Endodermal cell (in vitro differentiated cells): ENCODE data around the gene TXLNA. TPM values are rescaled to one million over a fixed set of nuclear protein-coding genes. Genes with fewer than 3 reads are reported as not detected.

ENCODE experiments used
- DNase-seq: peaks from one replicate; pipeline ENCODE4 v3.0.0-alpha.2; 2017
- H3K27ac ChIP-seq: 2 replicates; pipeline ENCODE4 v1.5.1; 2013; ENCODE audit warnings: mild to moderate bottlenecking, low read depth, low read length, moderate library complexity
- H3K27me3 ChIP-seq: 2 replicates; pipeline ENCODE4 v1.6.1; 2013; ENCODE audit warnings: mild to moderate bottlenecking, low read length, moderate library complexity; ENCODE audit not compliant: insufficient read depth, control insufficient read depth, poor library complexity, severe bottlenecking
- H3K36me3 ChIP-seq: 2 replicates; pipeline ENCODE4 v1.7.0; 2013; ENCODE audit warnings: mild to moderate bottlenecking, low read length, moderate library complexity; ENCODE audit not compliant: control insufficient read depth, insufficient read depth
- H3K4me1 ChIP-seq: one replicate; pipeline ENCODE4 v1.7.0; 2013; ENCODE audit warnings: low read length; ENCODE audit not compliant: control insufficient read depth, insufficient read depth
- H3K4me3 ChIP-seq: 2 replicates; pipeline ENCODE4 v1.5.1; 2013; ENCODE audit warnings: mild to moderate bottlenecking, low read length, moderate library complexity
- H3K9ac ChIP-seq: 2 replicates; pipeline ENCODE4 v1.6.1; 2013; ENCODE audit warnings: mild to moderate bottlenecking, low read length, moderate library complexity; ENCODE audit not compliant: poor library complexity, severe bottlenecking; ENCODE audit errors: extremely low read depth
- H3K9me3 ChIP-seq: 2 replicates; pipeline ENCODE4 v1.6.1; 2013; ENCODE audit warnings: mild to moderate bottlenecking, low read length, moderate library complexity; ENCODE audit not compliant: control insufficient read depth
- H3K27ac Mint-ChIP-seq: 2 replicates; pipeline ENCODE4 v1.8.0; 2020; ENCODE audit warnings: mixed read lengths
- H3K27me3 Mint-ChIP-seq: 2 replicates; pipeline ENCODE4 v1.8.0; 2021; ENCODE audit warnings: mild to moderate bottlenecking, mixed read lengths; ENCODE audit not compliant: insufficient read depth
- H3K36me3 Mint-ChIP-seq: 2 replicates; pipeline ENCODE4 v1.8.0; 2020; ENCODE audit warnings: low read depth, mixed read lengths
- H3K4me1 Mint-ChIP-seq: 2 replicates; pipeline ENCODE4 v1.8.0; 2020; ENCODE audit warnings: mixed read lengths
- H3K4me3 Mint-ChIP-seq: 2 replicates; pipeline ENCODE4 v1.8.0; 2020; ENCODE audit warnings: mild to moderate bottlenecking, moderate library complexity, mixed read lengths
- H3K9me3 Mint-ChIP-seq: 2 replicates; pipeline ENCODE4 v1.8.0; 2020; ENCODE audit warnings: mild to moderate bottlenecking, mixed read lengths
- WGBS, 2 experiments: methylation state at CpG; one replicate each; pipeline versions ENCODE4 v1.1.5 to v1.1.7; 2013; ENCODE audit warnings: missing lambda C conversion rate in 2 of 2, mixed read lengths in 1 of 2; ENCODE audit not compliant: insufficient coverage in 1 of 2, insufficient read length in 1 of 2; 5-methylcytosine and 5-hydroxymethylcytosine counted together
- total RNA-seq, 2 donors: library from RNA; stranded (reverse); fragmentation: NEBNext Ultra II Directional in 1 of 2; extraction: Animal tissue kit (Norgen Biotek cat#: 25700) in 1 of 2; gene quantifications; 2 replicates in 1 of 2; 3 replicates in 1 of 2; pipeline ENCODE4 v1.2.1, GENCODE V29; 2021
- TF ChIP-seq, protein P1 (sequence below): fragments of 200-600 bp; sonication (generic); conservative IDR thresholded peaks from 2 replicates; pipeline ENCODE4 v1.5.0; 2021; ENCODE audit warnings: antibody characterized with exemption, mild to moderate bottlenecking

The TXLNA gene
- total RNA-seq, 2 donors from 2014 or later, result 38.3 to 39.4 TPM

DNA sequence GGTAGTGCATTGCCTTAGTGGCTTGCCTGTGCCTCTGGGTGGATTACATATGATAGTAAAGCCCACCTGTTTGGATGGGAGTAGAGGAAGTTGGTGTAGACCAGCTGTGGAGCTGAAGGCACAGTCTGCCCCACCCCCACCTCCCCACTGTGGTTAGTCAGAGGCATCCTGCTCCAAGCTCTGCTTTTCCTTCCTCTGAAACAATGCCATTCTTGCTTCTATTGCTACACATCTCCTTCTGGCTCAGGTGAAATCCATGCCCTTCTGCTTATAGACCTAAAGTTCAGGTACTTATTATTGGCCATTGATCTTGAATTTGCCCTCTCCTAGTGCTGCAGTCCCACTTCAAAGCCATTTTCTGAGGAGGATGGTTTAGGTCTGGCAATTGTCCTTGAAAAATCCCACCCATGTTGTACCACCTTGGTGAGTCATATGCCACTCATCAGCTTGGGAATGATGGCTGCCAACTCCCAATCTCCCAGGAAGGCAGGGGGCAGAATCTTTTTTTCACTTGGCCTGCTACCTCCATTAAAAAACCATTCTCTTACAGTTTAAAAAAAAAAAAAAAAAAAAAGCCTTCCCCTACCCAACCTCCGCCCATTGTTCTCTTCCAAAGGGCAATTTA, 6.7 kb upstream of the TXLNA start:
- H3K27ac Mint-ChIP-seq, result no peak overlapping the region
- H3K36me3 Mint-ChIP-seq, result peaks cover 57% of the 10 kb centered on the region
- DNase-seq, result no peak
- no peaks in the 10 kb centered on the region for H3K9me3 ChIP-seq
- H3K4me1 Mint-ChIP-seq, result peaks cover 4% of the 10 kb centered on the region
- H3K4me3 Mint-ChIP-seq, result no peak overlapping the region
- no peaks in the 10 kb centered on the region for H3K27me3 Mint-ChIP-seq
- no peaks in the 10 kb centered on the region for H3K4me1 ChIP-seq
- no peaks in the 10 kb centered on the region for H3K27me3 ChIP-seq
- H3K9me3 Mint-ChIP-seq, result no peaks in the 10 kb centered on the region
- no peak overlapping the region for H3K4me3 ChIP-seq
- H3K9ac ChIP-seq, result no peak overlapping the region
- H3K36me3 ChIP-seq, result peaks cover 80% of the 10 kb centered on the region
- no peak overlapping the region for H3K27ac ChIP-seq
- 100% methylated on average over 1 of the region's 1 CpG for WGBS, 2 experiments
- TF ChIP-seq, protein P1, sequence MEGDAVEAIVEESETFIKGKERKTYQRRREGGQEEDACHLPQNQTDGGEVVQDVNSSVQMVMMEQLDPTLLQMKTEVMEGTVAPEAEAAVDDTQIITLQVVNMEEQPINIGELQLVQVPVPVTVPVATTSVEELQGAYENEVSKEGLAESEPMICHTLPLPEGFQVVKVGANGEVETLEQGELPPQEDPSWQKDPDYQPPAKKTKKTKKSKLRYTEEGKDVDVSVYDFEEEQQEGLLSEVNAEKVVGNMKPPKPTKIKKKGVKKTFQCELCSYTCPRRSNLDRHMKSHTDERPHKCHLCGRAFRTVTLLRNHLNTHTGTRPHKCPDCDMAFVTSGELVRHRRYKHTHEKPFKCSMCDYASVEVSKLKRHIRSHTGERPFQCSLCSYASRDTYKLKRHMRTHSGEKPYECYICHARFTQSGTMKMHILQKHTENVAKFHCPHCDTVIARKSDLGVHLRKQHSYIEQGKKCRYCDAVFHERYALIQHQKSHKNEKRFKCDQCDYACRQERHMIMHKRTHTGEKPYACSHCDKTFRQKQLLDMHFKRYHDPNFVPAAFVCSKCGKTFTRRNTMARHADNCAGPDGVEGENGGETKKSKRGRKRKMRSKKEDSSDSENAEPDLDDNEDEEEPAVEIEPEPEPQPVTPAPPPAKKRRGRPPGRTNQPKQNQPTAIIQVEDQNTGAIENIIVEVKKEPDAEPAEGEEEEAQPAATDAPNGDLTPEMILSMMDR, result no peak

DNA sequence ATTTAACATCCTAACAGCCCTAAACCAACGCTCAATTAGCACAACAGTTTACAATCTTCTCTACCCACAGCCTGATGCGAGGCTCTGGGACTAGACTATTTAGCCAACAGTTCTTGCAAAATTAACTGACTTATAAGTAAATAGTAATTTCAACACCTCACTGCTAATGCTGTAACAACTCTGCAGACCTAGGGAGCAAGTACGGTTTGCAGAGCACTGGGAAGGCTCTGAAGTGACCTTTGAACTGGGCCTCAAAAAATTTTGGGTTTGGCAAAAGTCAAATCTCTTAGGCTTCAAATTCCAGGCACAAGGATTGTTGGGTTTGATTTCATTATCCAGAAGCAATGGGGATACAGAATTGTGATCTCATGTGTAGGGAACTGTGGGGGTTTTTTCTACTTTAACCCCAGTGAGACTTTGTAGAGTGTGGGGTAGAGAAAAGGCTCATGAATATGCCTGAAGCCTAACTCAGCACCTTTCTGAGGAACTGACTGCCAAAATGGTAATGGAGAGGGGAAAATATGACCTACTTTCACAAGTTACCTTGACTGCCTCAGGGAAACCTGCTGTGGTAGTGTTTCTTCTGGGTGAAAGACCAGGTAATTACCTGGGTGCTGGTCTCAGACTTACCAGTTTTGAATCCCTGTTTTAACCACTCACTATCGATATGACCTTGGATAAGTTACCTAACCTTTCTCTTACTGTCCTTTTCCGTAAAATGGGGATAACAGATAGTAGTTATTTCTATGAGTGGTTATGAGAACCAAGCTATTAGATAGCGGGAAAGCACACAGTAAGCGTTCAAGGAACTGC, 889 bp upstream of the TXLNA start:
- DNase-seq, result no peak
- peak overlapping the region; percentile 6 for H3K27ac ChIP-seq
- H3K27ac Mint-ChIP-seq, result no peak overlapping the region
- no peaks in the 10 kb centered on the region for H3K27me3 ChIP-seq
- peaks cover 29% of the 10 kb centered on the region for H3K4me1 Mint-ChIP-seq
- peaks cover 30% of the 10 kb centered on the region for H3K36me3 Mint-ChIP-seq
- peaks cover 49% of the 10 kb centered on the region for H3K36me3 ChIP-seq
- peak overlapping the region; percentile 94 for H3K4me3 ChIP-seq
- H3K9me3 Mint-ChIP-seq, result no peaks in the 10 kb centered on the region
- no peaks in the 10 kb centered on the region for H3K4me1 ChIP-seq
- TF ChIP-seq, protein P1, result no peak
- 85 to 90% methylated on average over 3 to 7 of the region's 7 CpGs for WGBS, 2 experiments
- no peak overlapping the region for H3K9ac ChIP-seq
- H3K4me3 Mint-ChIP-seq, result peak overlapping the region; percentile 83
- no peaks in the 10 kb centered on the region for H3K9me3 ChIP-seq
- no peaks in the 10 kb centered on the region for H3K27me3 Mint-ChIP-seq

DNA sequence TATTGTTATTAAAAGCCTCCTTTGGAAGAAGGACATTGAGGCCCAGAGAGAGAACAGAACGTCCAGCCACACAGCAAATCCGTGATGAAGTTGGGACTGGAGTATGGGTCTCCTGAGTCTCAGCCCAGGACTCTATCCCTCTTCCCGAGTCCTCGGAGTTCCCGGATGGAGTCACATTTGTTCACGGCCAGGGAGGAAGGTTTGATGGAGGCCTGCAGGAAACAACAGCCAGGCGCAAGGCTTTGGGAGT, 357 bp upstream of the TXLNA start:
- H3K4me3 ChIP-seq, result peak overlapping the region; percentile 94
- peaks cover 33% of the 10 kb centered on the region for H3K36me3 Mint-ChIP-seq
- H3K9me3 ChIP-seq, result no peaks in the 10 kb centered on the region
- no peaks in the 10 kb centered on the region for H3K4me1 ChIP-seq
- no peaks in the 10 kb centered on the region for H3K27me3 ChIP-seq
- peak overlapping the region; percentile 83 for H3K4me3 Mint-ChIP-seq
- peaks cover 29% of the 10 kb centered on the region for H3K4me1 Mint-ChIP-seq
- H3K9ac ChIP-seq, result no peak overlapping the region
- WGBS, 2 experiments, result 53 to 63% methylated on average over 6 to 7 of the region's 7 CpGs
- H3K27ac Mint-ChIP-seq, result peak overlapping the region; percentile 91
- no peaks in the 10 kb centered on the region for H3K27me3 Mint-ChIP-seq
- H3K9me3 Mint-ChIP-seq, result no peaks in the 10 kb centered on the region
- peaks cover 49% of the 10 kb centered on the region for H3K36me3 ChIP-seq
- no peak for DNase-seq
- TF ChIP-seq, protein P1, result no peak
- peak overlapping the region; percentile 93 for H3K27ac ChIP-seq
